A673 (cell line): Measurements from ENCODE around the gene TRMT2B.

Experiments used
- CTCF ChIP-seq: fragments of 300-800, 200-600 bp; sonication (generic); conservative IDR thresholded peaks from 2 replicates; pipeline ENCODE4 v1.5.1; 2017; ENCODE audit warnings: low read depth, mild to moderate bottlenecking, antibody characterized with exemption, low read length, moderate library complexity, mixed read lengths
- EZH2 ChIP-seq: fragments of 200-600 bp; sonication (generic); IDR thresholded peaks from 2 replicates; pipeline ENCODE4 v1.6.1; 2017; ENCODE audit warnings: borderline replicate concordance, low read depth, mild to moderate bottlenecking, mixed read lengths, antibody characterized with exemption, low read length; ENCODE audit not compliant: poor library complexity, severe bottlenecking

DNA sequence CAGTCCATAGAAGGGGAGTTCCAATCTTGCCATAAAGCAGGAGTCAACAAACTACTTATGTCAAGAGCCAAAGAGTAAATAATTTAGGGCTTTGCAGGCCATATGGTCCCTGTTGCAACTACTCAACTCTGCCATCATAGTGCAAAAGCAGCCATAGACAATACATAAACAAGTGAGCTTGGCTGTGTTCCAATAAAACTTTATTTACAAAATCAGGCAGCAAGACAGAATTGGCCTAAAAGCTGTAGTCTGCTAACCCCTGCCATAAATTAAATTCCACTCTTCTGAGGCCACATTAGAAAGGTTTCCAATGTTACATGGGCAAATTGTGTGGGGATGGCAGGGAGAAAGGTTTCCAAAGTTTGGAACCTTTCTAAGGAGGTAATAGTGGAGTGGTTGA, 14.7 kb downstream of the TRMT2B start:
- TF ChIP-seq CTCF (no peak), EZH2 (no peak)
